Globus pallidus (tissue), 1 donor: Measurements from ENCODE around the gene TRPM3.

Experiments used
- DNase-seq: peaks from one replicate; pipeline ENCODE4 v3.0.0-alpha.2; 2015; ENCODE audit warnings: low spot score

Gene TRPM3

DNA sequence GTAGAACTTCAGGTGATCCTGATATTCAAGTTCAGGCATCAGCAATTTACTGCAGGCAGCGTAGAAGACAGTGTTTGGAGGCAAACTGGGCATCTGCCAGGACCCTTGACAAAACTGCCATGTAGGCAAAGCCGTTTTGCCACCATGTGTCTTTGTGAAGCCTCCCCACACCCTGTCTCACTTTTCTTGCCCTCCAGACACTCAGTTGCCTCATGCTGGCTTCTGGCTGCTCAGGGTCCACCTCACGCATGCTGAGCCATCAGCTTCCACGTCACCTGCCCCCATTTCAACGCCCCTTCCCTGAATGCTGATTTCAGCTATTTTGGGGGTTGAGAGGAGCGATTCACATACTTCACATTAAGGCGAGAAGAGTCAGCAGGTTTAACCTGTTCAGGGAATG, 541.7 kb downstream of the TRPM3 start:
- DNase-seq, result no peak

DNA sequence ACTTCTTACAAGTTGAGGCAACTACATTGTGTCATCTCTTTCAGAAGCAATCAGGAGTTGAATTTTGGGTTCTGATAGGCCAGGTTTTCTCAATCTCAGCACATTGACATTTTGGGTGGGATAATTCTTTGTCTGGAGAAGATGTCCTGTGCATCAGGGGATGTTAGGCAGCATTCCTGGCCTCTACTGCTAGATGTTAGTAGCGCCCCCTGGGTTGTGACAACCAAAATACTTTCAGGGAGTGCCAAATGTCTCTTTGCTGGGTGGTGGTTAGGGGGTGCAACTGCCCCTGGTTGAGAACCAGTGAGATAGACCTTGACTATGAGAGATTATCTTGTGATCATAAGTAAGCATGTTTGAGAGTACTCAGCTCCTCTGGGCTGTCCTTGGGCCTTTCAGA, 542.7 kb downstream of the TRPM3 start:
- no peak for DNase-seq

DNA sequence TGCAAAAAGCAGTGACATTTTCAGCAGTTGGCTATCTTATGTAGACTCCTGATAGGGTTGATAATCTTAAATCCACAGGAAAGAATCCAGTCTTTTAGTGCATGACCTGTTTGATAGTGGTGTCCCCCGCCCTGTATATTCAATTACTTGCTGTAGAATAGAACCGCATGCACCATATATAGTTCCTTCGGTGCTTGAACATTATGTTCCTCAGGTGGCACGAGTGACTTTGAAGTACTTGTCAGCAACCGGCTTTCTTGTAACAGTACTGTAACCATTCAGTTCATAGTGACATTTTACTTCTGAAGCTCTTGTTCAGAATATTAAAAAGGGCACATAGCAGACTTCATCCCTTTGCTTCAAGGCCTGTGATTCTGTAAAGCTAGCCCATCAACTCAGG, 543.8 kb downstream of the TRPM3 start:
- DNase-seq, result no peak

DNA sequence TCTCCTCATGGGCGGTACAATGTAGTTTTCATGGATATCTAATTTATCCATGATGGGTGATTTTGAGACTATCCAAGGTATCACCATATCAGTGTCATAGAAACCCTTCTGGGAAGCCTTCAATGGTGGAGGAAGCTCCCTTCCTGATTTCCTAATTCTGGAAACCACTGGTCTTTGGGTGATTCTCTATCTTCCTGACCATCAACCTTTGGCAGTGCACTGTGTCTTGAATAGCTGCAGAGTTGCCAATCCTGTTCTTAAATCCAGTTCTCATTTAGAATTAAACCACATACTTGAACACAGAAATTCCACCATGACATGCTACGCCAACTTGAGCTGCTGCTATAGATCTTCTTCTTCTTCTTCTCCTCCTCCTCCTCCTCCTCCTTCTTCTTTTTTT, 545.3 kb downstream of the TRPM3 start:
- no peak for DNase-seq

DNA sequence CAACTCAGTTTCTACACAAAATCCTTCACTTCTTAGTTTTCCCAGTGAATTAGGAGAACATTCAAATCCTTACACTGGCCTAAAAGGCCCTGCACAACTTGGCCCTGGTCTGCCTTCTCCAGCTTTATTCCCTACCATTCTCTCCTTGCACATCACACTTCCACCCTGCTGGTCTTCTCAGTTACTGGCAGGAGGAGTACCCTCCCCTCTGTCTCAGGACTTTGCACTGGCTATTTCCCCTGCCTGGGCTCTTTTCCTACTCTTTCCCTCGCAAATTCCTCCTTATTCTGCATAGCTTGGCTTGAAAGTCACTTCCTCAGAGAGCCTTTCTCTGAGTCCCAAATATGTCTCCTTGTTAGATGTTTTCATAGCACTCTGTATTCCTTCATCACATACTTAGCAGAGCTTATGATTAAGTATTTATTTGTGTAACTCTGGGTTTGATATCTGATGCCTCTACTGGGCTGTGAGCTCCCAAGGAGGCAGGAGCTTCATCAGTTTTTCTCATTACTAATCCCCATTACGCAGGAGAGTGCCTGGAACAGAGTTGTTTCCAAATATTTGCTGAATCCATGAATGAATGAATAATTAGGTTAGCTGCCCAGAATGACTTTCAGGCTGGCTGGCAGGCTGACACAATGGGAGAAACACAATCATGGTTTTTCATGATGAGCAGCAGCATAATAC, 547.1 kb downstream of the TRPM3 start:
- peak; percentile 35 for DNase-seq

DNA sequence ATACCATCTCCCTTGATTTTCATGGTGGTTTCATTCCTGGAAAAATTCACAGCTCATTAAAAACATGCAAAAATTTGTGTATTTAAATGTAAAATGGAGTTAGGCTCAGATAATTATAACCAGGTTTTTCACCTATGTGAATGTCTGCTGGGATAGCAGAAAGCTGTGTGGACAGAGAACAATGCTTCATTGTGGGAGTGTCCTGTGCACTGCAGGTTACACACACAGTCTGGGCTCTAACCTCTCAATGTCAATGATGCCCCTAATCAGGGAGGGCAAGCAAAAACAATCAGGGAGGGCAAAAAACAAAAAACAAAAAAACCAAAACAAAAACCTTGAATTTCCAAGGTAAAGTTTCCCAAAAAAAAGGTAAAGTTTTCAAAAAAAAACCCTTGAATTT, 548.1 kb downstream of the TRPM3 start:
- no peak for DNase-seq

DNA sequence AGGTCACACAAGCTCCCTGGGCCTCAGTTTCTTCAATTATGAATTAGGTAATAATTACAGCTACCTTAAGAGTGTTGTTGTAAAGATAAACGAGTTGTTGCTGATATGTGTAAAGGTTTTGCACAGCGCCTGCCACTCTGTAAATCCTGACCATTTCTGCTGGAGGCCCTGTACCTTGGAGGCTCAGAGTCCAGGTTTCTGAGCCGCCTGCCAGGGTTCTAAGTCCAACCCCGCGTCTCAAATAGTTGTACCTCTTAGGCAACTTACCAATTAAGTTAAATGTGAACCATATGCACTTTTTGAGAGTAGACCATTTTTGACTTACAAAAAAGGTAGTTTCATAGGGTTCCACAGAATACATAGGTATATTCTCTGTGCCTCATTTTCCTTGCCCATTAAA, 550.2 kb downstream of the TRPM3 start:
- no peak for DNase-seq

DNA sequence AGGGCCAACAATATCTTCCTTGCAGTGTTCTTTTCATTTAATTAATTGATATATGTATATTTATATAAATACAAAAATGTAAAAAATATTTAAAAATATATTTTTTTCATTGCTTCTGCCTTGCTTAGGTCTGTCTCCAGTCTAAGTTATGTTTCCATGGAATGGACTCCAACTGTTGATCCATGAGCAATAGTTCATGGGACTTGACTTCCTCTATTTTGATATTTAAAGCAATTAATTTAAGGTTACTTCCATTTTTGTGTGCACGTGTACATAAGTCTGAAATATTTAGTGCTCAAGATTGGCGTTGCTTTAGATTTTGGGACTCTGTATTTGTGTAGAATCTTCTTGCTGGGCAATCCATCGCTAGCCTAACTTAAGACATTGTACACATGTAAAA, 551.6 kb downstream of the TRPM3 start:
- no peak for DNase-seq

DNA sequence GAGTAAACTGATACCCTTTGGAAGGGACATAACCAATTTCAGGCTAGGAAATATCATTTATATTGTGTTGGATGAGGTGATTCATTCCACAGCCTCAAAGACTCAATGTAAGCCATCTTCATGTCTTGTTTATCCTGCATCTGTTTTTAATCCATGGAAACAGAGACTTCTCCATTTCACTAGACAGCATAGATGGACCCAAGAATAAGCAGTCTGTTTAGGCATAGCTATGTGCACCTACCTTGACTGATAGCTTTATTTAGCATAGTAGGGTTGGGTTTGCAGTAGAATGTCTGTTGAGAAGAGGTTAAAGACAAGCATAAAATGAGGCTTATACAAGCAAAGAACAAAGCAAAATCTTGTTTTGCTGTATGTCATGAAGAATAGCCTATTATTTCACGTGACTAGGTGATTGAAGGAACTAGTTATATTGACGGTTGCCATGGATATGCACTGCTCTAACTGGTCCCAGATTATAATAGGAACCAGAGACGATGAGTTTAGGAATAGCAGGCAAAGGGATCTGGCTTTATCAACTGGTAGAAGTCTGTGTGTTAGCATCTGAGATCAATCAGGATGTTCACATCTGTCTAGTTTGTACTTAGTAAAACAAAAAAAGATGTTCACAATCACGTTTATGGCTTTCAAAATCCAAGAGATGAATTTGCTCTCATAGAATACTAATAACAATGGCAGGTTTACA, 552.2 kb downstream of the TRPM3 start:
- no peak for DNase-seq

DNA sequence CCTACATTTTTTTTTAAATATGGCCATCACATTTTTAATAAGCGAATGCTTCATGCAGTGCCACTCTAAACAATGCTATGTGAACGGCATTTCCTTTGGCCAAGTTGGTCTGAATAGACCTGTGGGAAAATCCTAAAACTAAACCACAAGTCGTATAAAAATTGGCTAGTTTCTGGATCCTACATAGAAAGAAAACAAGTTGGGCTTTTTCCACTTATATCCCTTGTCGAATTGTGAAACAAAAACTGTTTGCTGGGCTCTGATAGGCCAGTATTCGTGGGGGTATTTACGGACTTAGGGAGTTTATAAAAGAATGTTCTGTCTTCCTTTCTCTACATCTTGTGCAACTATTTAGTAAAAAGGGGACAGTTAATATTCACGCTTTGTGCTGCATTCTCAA, 553.9 kb downstream of the TRPM3 start:
- DNase-seq, result no peak

DNA sequence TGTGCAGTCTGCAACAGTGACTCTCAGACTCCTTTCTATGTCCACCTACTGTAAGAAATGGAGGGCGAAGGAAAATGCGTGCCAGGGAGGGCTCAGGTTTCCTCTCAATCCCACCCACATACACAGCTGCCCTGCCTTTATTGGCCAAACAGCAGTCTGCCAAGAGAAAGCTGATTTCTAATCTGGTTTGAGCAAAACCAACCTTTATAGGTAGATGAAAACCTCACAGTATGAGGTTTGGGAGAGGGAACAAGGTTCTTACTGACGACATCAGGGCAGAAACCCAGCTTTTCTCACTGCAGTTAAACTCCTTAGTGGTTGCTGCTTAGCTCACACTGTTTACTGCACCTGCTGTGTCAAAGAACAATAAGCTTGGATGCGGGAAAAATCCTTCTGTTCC, 554.7 kb downstream of the TRPM3 start:
- no peak for DNase-seq

DNA sequence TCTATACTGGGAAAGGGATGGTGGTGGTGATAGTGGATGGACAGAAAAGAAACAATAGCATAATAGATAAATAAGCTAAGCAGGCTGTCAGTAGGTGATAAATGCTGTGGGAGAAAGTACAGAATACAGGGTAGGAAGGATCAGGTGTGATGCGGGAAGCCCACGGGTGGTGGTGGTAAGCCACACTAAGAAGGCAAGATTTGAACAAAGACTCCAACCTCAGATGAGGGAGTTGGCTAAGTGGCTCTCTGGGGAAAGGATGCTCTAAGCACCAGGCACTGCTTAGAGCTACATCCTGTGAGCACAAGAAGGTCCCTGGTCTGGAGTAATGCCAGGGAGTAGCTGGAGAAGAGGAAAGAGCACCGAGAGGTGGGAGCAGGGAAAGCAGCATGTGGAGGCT, 555.4 kb downstream of the TRPM3 start:
- DNase-seq, result no peak

DNA sequence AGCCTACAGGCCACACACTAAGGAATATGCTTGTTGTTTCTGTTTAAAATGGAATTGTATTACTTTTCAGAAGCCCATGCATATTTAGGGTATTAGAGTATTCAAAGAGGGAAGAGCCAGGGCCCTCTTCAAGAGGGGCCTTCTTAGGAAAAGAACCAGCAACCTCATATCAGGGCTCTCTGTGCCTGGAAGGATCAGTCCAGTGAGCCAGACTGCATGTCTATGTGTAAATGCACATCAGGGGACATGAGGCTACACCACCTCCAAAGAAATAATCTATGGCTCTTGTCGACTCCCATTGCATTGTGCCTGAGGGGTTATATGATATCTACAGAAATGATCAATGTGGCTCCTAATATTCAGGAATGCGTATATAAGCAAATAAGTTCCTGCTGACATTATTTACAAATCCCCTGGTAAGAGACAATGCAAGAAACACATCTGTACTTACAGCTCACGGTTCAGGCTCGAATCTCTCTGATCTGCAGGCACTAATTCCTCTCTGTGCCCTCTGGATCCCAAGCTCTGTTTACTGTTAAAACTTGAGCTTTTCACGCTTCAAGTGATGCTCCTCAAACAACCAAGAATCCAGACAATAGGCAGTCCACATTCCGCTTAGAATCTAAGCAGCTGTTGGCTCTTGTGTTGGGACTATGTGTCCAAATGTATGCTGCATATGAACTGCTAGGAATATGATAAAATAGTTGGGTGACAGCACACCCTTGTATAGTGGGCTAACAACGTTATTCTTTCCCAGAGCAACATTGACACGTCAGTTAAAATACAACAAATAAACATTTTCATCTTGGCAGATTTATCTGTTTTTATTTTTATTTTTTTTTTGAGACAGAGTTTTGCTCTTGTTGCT, 556.7 kb downstream of the TRPM3 start:
- no peak for DNase-seq

DNA sequence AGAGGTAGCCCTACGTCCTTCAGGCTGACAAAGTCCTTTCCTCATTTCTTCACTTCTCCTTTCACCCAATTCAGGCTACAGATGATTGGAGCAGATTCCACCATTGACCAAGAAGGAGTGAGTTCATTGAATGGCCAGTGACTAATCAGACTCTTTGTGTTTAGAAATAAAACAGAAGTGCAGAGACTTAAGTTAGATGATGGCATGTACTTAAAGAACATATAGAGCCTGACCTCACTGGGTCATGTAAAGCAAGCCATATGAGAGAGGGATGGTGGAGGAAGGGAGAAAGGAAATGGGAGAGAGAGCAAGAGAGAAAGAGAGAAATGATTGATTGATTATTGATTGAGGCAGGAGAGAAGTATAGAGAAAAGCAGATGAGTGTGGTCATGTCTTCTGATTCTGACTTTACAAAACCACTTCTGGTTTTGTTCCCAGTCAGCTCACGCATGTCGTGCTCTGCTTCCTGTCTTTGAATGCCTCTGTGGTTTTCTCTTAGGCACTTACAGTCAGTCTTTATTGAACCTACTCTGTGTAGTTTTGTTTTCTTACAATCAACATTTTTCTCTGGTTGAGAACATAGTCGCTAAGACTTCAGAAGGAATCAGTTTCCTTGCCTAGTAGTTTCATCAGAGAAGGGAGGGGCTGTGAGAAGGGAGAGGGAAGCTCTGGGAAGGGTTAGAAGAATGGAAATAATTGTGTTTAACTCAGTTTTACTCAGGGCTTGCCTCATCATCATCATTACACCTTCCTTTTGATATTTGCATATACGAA, 557.8 kb downstream of the TRPM3 start:
- DNase-seq, result peak; percentile 44

DNA sequence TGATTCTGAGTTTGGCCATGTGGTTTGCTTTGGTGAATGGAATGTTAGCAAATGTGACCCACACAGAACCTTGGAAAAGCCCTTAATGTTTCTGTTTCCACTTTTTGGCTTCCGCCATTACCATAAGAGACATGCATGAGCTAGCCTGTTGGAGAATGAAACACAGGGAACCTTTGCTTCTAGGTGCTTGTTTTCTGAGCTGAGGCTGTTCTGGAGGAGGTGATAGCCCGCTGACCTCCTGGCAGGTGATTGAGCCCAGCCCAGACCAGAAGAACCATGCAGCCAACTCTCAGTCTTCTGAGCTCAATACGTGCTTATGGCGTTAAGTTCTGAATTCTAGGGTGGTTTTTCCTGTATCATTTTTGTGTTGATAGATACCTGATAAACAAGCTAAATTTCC, 558.4 kb downstream of the TRPM3 start:
- no peak for DNase-seq

DNA sequence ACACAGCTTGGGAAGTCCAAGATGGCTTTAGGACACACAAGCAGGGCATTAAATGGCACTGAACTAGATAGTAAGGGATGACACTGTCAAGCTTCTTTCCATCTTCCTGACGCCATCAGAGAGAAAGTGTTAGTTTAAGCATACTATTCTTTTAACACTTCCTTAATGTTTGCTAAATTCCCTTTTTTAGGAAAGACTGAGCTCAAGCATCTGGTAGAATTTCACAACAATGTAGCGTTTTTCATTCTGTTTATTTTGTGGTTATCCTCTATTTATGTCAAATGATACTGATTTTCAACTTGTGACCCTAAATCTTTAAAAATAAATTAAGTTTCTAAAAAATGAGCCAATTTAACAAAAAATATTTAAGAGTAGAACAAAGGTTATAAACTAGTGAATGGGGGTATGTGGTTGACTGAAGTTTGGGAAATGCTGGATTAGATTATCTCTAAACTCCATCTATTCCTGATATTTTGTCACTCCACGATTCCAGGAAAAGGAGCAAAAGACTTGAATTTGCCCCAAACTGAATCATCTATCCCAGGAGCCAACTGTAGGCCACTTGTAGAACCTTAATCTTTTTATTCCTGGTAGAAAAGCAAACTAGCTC, 559.5 kb downstream of the TRPM3 start:
- no peak for DNase-seq

DNA sequence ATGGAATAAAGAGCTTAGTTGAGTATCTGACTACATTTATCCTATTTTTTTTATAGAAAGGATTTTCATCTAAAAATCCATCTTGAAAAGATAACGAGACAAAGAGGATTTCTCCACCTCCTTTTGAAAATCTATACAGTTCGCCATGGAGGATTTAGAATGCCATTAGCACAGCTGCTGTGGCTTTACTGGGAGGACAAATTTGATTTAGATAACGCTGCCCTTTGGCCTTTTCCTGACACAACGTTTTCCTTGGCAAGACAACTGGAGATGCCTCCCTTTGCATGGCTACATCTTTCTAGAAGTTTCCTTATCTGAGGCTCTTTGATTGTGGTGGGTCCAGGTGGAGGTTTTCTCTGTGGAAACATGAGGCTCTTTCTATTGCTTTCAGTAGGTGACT, 560.3 kb downstream of the TRPM3 start:
- no peak for DNase-seq

DNA sequence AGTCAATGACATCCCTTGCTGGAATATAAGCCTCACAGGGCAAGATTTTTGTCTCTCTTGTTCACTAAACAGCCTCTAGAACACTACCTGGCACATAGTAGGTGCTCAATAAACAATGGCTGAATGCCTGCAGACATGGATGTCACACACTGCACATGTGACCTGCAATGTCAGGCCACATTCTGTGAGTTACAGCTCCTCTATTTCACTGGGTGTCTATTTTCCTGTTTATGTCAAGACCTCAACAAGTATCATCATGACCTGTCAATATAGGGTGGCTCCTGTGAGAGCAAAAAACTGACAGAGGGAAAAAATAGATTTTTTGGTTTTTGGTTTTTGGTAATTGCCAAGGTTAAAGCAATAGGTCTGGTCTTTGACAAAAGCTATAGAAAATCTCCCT, 562.3 kb downstream of the TRPM3 start:
- no peak for DNase-seq

DNA sequence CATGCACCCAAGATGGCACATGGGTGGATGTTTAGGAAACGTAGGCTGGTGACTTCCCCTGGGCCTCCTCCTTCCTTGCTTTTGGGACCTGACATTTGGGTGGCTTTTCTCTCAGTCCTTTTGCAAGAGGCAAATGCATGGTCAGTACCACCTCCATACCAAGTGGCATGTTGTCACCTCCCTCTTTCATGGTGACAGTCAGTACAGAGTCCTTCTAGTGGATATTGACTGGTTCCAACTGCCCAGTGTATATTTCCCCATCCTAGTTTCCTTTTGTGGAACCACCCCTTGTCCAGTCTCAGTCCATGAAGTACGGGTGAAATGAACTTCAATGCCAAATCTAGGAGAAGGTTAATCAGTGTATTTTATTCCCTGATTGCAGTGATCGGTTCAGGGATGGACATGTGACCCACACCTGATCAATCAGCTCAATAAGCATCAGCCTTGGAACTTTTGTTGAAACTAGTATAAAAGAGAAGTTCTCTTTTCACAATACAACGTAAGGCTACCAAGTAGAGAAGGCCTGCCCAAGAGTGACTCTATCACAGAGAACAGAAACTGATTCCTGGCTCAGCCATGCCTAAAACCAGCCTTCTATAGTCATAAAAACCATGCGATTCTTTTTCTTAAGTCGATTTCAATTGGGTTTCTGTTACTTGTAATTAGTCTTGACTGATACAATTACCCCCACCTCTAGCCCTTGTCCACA, 563.6 kb downstream of the TRPM3 start:
- DNase-seq, result peak; percentile 31

DNA sequence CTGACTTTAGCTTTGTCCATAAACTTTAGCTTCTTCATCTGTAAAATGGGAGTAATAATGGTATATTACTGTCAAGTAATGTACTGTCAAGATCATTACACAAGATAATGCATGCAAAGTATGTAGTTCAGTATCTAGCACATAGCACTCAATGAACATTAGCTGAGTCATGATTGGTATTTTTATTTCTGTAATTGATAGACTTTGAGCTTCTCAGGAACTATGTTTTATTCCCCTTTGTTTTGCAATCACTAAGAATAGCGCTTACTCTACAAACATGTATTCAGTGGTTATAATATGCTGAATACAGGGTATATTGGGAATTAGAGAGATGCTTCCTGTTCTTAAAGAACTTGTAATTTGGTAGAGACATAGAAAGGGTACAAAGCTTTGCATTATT, 564.6 kb downstream of the TRPM3 start:
- no peak for DNase-seq

DNA sequence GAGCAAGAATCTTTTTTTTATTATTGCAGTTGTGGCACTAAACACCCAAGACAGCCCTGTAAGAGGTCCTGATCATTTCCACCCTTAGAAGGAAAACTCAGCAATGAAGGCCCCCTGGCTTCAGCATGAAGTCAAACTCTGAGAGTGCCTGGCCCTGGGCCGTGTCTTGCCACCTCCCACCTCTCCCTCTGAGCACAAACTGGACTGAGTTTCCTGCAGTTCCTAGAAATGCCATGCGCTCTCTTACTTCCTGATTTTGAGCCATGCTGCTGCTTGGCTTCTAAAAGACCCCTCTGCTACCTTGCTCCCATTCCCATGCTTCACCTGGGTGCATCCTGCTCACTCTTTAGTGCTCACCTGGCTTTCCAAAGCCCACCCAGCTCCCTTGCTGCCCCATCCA, 566.5 kb downstream of the TRPM3 start:
- no peak for DNase-seq
